Fibroblast of skin of right quadriceps (primary cell): ENCODE data around the gene RNFT2.
"Not testable (repeated sequence)": the region's sequence is repeated elsewhere in the genome, so short reads cannot be mapped to it uniquely, and the experiment has no call there.

Experiments used
- DNase-seq: peaks from one replicate; pipeline ENCODE4 v3.0.0-alpha.2; 2013

The RNFT2 gene

DNA sequence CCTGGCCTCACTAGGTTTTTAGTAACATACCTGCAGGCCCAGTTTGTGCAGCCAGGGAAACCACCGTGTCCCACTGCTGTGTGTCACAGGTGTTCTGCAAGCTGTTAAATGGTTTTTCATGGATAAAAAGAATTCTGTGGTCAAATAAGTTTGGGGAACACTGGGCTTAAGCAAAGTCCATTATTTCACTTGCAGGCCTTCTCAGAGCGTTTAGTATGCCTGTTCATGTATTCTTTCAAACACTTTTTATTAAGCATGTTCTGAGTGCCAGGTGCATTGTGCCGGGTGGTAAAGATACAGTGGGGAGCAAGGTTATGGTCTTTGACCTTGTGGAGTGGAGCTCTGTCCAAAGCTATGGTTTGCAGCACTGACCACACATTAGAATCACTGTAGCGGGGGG lies 7.4 kb downstream of the RNFT2 start:
- DNase-seq, result no peak

DNA sequence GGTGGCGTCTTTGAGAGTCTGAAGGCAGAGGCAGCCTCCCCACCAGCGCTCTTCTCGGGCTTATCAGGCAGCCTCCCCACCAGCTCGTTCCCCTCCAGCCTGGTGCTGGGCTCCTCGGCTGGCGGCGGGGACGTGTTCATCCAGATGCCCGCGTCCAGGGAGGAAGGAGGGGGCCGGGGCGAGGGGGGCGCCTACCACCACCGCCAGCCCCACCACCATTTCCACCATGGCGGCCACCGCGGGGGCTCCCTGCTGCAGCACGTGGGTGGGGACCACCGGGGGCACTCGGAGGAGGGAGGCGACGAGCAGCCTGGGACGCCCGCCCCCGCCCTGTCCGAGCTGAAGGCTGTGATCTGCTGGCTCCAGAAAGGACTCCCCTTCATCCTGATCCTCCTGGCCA lies 11.8 kb downstream of the RNFT2 start:
- no peak for DNase-seq

DNA sequence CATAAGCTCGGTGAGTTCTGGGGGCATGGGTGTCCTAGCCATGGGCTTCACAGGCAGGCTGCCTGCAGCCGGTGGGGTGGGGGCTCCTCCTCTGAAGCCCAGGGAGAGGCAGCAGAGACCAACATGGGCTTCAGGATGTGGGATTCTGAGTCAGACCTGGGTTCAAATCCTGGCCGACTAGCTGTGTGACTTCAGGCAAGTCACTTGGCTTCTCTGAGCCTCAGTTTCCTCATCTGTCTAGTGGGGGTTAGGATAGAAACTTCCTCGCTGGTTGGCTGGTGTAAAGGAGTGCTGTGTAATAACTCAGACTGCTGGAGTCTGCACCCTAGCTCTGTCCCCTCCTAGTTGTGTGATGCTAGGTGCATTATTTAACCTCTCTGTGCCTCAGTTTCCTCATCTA lies 12.2 kb downstream of the RNFT2 start:
- no peak for DNase-seq

DNA sequence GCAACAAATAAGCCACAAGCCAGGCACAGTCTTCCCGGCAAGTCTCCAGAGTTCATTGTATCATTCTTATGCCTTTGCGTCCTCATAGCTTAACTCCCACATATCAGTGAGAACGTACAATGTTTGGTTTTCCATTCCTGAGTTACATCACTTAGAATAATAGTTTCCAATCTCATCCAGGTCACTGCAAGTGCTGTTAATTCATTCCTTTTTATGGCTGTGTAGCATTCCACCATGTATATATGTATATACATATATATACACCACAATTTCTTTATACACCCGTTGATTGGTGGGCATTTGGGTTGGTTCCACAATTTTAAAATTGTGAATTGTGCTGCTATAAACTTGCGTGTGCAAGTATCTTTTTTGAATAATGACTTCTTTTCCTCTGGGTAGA lies 16.0 kb downstream of the RNFT2 start:
- not testable (repeated sequence) for DNase-seq

DNA sequence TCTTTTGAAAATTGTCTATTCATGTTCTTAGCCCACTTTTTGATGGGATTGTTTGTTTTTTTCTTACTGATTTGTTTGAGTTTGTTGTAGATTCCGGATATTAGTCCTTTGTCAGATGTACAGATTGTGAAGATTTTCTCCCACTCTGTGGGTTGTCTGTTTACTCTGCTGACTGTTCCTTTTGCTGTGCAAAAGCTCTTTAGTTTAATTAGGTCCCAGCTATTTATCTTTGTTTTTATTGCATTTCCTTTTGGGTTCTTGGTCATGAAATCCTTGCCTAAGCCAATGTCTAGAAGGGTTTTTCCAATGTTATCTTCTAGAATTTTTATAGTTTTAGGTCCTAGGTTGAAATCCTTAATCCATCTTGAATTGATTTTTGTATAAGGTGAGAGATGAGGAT lies 16.7 kb downstream of the RNFT2 start:
- not testable (repeated sequence) for DNase-seq

DNA sequence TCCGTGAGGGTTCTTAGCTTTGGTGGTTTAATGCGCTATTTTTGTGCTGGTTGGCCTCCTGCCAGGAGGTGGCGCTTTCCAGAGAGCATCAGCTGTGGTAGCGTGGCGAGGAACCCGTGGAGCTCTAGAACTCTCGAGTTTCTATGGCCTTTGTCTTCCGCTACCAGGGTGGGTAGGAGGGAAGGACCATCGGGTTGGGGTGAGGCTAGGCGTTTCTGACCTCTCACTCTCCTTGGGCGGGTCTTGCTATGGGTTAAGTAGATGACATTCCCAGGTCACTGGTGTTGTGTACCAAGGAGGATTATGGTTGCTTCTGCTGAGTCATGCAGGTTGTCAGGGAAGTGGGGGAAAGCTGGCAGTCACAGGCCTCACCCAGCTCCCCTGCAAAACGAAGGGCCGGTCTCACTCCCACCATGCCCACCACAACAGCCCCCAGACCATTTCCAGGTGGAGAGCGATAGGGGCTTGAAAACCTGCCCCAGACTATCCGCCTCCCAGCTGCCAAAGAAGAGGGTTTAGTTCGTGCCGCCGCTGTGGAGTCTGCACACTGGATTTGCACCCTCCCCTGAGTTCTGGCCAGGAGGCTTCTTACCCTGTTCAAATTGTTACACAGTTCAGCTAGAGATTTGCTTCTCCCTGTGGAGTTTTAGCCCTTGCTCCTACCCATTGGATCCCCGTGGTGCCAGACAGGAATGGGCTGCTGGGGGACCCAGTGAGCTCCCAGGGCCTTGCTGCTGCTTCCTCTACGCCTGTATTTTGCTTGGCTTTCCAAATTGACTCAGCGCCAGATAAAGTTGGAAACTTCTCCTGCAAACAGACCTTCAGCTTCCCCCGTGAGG lies 21.9 kb downstream of the RNFT2 start:
- no peak for DNase-seq

DNA sequence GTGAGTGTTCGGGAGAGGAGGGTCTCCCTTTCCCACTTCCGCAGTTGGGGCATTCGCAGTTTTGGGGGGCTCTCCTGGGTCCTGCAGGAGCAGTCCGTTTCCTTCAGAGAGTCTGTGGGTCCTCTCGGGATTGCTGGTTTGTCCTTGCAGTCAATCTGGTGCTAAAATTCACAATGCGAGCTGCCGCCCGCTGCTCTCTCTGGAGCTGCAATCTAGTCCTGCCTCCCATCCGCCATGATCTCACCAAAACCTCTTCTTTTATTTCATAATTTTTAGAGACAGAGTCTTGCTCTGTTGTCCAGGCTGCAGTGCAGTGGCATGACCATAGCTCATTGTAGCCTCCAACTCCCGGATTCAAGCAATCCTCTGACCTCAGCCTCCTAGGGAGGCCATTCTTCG lies 22.5 kb downstream of the RNFT2 start:
- no peak for DNase-seq

DNA sequence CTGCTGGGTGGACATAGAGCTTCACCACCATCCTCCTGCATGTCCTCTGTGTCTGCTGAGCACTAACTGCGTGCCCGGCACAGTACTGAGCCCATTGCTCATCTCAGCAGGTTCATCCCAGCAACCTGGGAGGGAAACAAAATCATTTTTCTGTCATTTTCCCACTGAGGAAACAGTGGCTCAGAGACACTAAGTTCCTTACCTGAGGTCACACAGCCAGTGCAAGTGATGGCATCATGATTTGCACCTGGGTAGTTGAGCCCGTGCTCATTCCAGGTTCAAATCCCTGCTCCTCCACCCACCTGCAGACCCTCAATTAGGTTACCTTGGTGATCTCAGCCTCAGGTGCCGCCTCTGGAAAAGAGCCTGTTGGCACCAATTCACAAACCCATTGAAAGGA lies 23.4 kb downstream of the RNFT2 start:
- no peak for DNase-seq

DNA sequence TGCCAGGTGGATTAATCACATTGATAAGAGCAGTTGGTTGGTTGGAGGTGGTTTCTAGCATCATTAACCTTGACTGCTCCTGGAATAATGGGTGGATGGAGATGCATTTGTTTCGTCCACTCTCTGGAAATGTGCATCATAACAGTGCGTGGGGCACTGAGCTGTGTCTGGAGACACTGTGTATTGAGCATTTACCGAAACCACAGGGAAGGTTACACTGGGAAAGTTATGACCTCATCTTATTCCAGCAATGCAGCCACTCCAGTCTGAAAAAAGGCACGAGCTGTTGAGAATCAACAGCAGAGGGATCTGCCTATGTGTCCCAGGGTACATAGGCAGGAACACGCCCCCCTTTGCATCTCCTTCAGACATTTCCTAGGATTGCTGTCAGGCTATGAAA lies 27.2 kb downstream of the RNFT2 start:
- no peak for DNase-seq

DNA sequence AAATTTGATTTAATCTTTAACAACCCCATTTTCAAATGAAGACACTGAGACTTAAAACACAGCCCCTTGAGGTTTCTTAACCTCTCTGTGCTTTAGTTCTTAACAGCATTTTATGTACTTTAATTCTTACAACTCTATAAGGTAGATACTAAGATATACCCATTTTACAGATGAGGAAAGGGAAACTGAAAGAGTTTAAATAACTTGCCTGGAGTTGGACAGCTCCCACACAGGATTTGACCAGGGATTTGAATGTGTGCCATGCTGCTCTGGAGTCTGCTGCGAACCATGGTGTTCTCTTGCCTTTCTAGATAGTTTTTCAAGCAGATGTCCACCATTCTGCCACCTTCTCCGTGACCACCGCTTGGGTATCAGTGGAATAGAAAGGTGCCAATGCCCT lies 28.2 kb downstream of the RNFT2 start:
- no peak for DNase-seq

DNA sequence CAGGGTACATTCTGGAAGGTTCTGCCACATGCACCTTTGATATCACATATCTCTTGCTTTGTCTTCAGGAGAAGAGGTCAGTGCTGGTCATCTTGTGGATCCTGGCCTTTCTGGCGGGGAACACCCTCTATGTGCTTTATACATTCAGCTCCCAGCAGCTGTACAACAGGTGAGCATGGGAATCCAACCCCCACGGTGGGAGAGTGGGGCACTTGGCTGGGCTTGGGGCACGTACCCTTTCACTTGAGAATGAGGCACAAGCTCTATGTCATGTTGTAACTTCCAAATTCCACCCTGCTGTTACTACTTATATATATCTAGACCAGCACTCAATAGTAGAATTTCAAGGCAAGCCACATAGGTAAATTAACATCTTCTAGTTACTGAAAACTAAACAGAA lies 28.6 kb downstream of the RNFT2 start:
- DNase-seq, result no peak

DNA sequence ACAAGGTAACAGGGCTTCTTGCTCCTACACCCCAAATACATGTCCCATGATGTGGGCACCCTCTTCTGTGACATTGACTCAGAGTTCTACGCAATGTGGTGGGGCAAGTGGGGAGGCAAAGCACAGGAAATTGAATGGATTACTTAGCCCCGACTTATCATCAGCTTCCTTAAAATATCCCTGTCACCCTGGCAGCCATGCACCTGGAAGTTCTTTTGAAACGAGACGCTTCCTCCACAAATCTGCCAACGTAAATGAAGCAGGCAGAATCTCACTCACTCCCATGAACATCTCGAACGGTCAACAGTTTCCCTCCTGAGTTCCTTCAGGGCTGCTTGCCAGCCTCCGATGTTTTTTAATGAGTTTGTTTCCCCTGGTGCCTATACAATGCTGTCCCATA lies 33.5 kb downstream of the RNFT2 start:
- DNase-seq, result no peak

DNA sequence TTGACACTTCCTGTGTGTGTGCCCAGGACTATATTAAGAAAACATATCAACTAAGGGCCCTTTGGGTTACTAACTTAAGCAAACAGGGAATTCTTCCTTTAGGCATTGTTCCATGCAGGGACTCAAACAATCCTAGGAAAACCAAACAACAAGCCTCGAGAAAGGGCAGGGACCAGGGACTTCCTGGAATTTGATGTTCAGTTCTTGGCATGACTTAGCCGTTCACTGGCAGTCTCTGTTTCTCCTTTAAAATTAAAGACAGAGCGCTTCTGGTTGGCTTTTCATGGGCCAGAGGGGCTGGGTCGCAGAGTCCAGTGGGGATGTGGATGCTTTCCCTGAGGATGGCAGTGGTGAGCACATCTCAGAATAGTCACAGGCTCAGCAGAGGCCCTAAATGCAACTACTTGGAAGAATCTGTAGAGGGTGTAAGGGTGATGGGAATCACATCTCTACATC lies 35.2 kb downstream of the RNFT2 start:
- DNase-seq, result no peak

DNA sequence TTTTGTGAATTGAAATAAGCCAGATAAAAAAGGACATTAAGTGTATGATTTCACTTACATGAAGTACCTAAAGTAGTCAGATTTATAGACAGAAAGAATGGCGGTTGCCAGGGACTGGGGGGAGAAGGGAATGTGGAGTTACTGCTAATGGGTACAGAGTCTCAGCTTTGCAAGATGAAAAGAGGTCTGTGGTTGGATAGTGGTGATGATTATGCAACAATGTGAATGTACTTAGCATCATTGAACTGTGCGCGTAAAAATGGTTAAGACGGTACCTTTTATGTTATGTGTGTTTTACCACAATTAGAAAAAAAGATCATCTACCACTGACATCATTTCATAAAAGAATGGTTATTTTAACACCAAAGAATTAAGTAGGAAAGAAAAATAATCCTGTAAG lies 35.9 kb downstream of the RNFT2 start:
- DNase-seq, result no peak

DNA sequence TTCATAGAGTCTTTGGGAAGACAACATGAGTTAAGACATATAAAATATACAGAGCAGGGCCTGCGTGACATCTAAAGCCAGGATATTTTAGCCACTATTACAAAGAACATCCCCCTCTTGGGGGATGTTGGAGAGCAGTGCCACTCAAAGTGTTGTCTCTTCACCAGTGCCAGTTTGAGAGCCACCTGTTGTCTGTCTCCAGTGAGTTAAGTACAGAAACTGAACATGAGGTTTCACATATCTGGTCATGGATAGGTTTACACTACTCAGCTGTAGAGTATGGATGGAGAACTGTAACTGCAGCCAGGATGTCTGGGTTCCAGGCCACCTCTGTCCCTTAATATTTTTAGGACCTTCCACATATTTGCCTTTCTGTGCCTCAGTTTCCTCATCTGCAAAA lies 39.1 kb downstream of the RNFT2 start:
- no peak for DNase-seq

DNA sequence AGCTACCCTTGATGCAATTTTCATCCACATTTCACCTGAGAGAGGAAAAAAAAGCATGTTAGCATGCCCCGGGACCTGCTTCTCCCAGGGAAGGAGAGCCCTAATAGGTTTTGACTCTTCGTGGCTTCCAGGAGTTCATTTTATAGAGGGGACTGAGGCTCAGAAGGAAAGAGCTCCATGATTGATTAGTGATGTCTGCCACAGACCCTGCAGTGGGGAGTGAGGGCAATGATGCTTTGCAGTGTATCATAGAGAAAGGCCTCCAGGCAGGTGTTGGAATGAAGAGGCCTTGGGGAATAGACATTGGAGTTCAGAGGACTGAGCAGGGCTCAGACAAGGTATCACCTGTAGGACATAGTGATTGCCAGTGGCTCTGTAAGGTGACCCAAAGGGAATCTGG lies 41.5 kb downstream of the RNFT2 start:
- no peak for DNase-seq

DNA sequence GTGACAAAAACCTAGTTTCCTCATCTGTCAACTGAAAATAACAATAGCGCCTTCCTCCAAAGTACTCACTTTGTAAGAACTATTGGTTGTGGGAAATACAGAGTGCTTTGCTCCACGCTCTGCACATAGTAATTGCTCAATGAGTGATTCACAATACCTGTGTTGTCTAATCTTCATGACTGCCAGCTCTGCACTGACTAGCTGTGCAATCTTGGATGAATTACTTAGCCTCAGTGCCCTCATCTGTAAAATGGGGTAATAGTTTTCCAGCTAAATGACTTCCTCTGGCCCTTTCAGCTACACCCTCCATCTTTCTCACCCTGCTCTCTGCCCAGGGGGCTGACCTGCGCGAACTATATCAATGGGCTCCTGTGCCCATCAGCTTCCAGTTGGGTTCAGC lies 42.8 kb downstream of the RNFT2 start:
- DNase-seq, result no peak

DNA sequence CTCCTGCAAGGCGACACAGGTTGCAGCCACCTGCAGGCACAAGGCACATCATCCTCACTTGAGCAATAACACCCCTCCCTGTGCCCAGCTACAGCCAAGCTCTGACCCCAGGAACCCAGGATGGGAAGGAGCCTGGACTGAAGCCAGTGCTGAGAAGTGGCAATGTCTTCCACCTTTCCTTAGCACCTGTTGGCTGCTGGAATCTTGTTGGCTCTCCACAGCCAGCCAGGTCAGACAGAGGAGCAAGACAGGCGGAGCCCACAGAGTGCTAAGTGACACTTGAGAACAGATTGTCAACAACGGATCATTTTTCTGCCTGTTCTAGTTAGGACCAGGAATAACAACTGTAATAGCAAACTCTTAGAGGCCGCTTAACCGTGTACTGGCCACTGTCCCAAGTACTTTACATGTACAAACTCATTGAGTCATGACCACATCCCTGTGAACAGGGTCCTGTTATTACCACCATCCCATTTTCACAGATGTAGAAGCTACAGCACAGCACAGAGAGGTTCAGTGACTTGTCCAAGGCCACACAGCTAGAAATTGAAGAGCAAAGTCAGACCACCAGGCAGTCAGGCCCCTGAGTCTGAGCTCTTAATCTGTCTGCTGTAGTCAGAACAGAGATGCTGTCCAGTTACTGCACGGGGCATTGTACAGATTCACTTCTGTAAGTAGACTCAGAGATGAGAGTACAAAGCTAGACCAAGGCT lies 45.6 kb downstream of the RNFT2 start:
- no peak for DNase-seq

DNA sequence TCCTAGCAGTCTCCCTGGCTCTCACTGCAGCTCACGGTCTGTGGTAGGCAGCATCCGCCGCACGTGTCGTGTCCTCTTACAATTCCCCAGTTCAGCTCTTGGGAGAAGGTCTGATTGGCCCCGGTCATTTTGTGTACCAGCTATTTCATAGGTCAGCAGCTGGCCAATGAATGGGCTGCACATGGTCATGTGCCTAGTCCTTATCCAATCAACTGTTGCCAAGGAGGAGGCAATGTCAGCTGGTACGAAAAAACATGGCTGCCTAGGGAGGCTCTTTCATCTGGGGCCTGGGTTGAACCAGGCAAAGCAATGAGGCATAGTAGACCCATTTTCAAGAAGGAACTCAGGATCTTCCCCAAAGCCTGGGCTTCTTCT lies 46.1 kb downstream of the RNFT2 start:
- no peak for DNase-seq

DNA sequence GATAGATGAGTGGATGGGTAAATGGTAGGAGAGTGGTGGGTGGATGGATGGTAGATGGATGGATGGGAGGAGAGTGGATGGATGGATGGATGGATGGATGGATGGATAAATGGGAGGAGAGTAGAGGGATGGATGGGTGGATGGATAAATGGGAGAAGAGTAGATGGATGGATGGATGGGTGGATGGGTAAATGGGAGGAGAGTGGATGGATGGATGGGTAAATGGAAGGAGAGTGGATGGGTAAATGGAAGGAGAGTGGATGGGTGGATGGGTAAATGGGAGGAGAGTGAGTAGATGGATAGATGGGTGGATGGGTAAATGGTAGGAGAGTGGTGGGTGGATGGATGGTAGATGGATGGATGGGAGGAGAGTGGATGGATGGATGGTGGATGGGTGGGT lies 51.4 kb downstream of the RNFT2 start:
- not testable (repeated sequence) for DNase-seq

DNA sequence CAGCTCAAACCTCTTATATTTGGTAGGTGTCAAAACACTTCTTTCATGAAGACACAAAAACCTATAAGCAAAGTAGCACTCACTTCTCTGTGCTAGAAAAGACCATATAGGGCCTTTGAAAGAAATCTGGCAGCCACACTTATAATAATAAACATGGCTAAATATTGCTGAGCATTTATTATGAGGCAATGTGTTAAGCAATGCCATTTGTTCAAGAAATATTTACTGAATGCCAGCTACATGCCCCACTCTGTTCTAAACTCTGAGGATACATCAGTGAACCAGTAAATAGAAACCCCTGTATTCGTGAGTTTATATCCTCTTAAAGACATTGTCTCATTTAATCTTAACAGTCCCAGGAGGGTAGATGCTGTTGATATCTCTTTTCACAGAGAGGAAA lies 52.0 kb downstream of the RNFT2 start:
- DNase-seq, result no peak

DNA sequence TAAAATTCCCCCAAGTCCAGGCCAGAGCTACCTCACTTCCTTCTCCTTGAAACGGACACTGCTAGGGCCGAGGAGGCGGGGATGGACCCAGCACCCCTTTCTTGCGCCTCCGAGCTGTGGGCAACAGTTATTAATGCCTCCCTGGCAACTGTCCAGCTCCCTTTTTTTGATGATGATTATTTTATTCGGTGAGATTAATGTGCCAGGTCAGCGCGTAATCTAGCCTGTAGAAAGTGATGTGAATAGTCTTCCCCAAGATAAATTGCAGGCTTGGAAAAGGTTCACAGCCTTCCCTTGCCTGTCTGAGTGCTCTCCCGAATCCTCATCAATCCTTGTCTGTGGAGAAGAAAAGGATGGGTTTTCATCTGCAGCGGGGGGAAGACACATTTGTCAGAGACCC lies 54.3 kb downstream of the RNFT2 start:
- DNase-seq, result no peak

DNA sequence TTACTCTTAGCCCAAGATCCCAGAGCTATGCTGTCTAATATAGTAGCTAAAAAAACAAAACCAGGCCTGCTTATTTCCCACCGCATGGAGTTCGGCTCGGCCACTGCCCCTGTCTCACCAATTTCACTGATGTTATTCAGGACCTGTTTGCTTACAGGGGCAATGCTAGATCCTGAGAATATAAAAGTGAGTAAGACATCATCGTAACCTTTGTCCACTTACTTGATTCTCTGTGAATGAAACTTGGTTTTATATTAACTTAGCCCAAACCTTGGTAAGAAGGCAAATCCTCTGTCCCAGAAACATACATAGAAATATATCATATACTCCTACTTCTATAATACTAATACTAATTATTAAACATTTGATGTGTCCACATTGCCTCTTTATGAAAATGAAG lies 56.6 kb downstream of the RNFT2 start:
- DNase-seq, result no peak

DNA sequence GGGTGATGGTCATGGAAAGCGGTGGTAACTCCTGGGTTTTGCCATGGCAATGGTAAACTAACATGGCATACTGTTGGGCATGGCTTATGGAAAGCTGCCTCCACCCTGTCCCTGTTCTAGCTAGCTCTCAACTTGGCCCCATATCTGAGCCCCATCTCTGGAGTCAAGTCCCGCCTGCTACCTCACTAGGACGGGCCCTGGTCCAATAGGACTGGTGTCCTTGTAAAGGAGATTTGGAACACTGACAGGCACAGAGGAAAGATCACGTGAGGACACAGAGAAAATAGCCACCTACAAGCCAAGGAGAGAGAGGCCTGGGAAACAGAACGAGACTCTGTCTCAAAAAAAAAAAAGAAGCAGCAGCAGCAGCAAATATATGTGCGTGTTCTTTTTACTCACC lies 59.8 kb downstream of the RNFT2 start:
- no peak for DNase-seq

DNA sequence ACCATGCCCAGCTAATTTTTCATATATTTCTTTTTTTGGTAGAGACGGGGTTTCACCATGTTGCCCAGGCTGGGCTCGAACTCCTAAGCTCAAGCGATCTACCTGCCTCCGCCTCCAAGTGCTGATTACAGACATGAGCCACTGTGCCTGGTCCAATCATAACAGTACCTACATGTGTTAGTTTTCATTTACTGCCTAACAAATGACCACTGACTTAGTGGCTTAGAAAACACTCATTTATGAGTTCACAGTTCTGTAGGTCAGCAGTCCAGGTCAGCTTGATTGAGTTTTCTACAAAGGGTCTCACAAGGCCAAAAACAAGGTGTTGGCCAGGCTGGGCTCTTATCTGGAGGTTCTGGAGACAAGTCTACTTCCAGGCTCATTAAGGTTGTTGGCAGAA lies 60.6 kb downstream of the RNFT2 start:
- no peak for DNase-seq
